WTC11 (cell line): Measurements from ENCODE around the gene MARCKS.

ENCODE experiments used
- GABPB1 ChIP-seq: sonication (generic); formaldehyde crosslinking; IDR thresholded peaks from 2 replicates; pipeline ENCODE4 v1.8.1; 2023; ENCODE audit warnings: mild to moderate bottlenecking, missing genetic modification reagents
- ZNF263 ChIP-seq: sonication (generic); formaldehyde crosslinking; IDR thresholded peaks from 2 replicates; pipeline ENCODE4 v1.8.1; 2022; ENCODE audit warnings: low read depth, mild to moderate bottlenecking, moderate library complexity, missing genetic modification reagents
- TF ChIP-seq, protein P1 (sequence below): fragments of 200-600 bp; IDR thresholded peaks from 2 replicates; pipeline ENCODE4 v1.8.0; 2022; ENCODE audit warnings: antibody characterized with exemption

DNA sequence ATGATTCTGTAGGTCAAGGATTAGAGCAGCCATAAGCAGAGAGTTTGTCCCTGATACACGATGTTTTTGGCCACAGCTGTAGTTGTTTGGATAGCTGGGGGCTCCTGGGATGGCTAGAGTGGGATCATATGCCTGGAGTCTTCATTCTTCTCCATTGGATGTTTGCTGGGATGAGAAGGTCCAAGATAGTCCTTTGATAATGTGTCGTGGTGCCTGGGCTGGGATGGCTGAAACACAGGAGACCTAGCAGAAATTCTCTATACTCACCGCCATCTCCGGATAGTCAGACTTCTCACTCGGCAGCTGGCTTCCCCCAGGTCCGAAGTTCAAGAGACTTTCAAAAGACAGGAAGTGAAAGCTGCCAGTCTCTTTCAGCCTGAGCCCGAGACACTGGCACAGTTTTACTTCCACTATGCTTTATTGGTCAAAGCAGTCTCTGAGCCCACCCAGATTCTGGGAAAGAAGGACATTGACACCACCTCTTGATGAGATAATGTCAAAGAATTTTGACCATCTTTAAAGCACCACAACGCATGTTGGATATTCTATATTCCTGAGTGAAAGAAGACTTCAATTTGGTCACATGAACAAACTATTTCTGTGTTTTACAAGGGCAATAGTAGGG lies 16.0 kb downstream of the MARCKS start:
- no peak for TF ChIP-seq ZNF263 (CRISPR knock-in tag)
- TF ChIP-seq GABPB1 (CRISPR knock-in tag), result no peak
- TF ChIP-seq, protein P1, sequence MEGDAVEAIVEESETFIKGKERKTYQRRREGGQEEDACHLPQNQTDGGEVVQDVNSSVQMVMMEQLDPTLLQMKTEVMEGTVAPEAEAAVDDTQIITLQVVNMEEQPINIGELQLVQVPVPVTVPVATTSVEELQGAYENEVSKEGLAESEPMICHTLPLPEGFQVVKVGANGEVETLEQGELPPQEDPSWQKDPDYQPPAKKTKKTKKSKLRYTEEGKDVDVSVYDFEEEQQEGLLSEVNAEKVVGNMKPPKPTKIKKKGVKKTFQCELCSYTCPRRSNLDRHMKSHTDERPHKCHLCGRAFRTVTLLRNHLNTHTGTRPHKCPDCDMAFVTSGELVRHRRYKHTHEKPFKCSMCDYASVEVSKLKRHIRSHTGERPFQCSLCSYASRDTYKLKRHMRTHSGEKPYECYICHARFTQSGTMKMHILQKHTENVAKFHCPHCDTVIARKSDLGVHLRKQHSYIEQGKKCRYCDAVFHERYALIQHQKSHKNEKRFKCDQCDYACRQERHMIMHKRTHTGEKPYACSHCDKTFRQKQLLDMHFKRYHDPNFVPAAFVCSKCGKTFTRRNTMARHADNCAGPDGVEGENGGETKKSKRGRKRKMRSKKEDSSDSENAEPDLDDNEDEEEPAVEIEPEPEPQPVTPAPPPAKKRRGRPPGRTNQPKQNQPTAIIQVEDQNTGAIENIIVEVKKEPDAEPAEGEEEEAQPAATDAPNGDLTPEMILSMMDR, result no peak
